ENCODE measurements around the gene NXT1.

NXT1 gene

GRCh38 chr20:23313271-23313670 lies 37.3 kb upstream of the NXT1 start:
- Histone ChIP-seq H2BK5ac (ENCODE audit: low read length) (no peak overlapping the region), H2BK12ac (ENCODE audit: low read length) (no peak overlapping the region), H3K9me3 (replicated peaks in 1 of 2; ENCODE audit: control insufficient read depth in 2 of 2, insufficient read depth in 1 of 2, low read depth in 1 of 2, low read length in 2 of 2) (no peaks in the 10 kb centered on the region), H3K4me1 (ENCODE audit: control insufficient read depth in 2 of 2, insufficient read depth in 1 of 2, low read depth in 1 of 2, low read length in 2 of 2) (no peaks in the 10 kb centered on the region), H2AFZ (ENCODE audit: low read length) (no peak overlapping the region), H2BK15ac (ENCODE audit: low read length) (no peak overlapping the region), H3K4me2 (ENCODE audit: insufficient read depth, low read length, poor library complexity, severe bottlenecking) (no peak overlapping the region), H4K91ac (ENCODE audit: low read depth, low read length, poor library complexity) (no peak overlapping the region), H3K27ac (replicated peaks; ENCODE audit: low read length) (no peak overlapping the region), H3K23ac (ENCODE audit: low read depth, low read length, poor library complexity) (no peak overlapping the region), H2BK120ac (ENCODE audit: low read depth, low read length) (no peak overlapping the region), H3K36me3 (replicated peaks in 1 of 2; ENCODE audit: control insufficient read depth in 2 of 2, insufficient read depth in 2 of 2, low read length in 2 of 2) (no peaks in the 10 kb centered on the region), H4K8ac (ENCODE audit: low read depth, low read length) (no peak overlapping the region), H3K79me1 (ENCODE audit: low read depth, low read length) (no peaks in the 10 kb centered on the region), H2AK5ac (ENCODE audit: low read depth, low read length) (no peak overlapping the region), H3K18ac (ENCODE audit: low read length) (no peak overlapping the region), H3K4ac (ENCODE audit: low read length) (no peak overlapping the region), H3K4me3 (ENCODE audit: low read length in 2 of 2) (no peak overlapping the region), H3K27me3 (ENCODE audit: control insufficient read depth in 3 of 3, insufficient read depth in 3 of 3, low read depth in 1 of 3, low read length in 3 of 3) (no peaks in the 10 kb centered on the region), H3K9ac (ENCODE audit: low read depth, low read length, poor library complexity) (no peak overlapping the region), H3K14ac (ENCODE audit: low read length) (no peak overlapping the region)
- WGBS, 2 donors (ENCODE audit: extremely low coverage in 2 of 2, insufficient read length in 2 of 2, insufficient replicate concordance in 1 of 2) = no CpG with 5 or more reads among the region's 1 CpG
- no peak for DNase-seq (ENCODE audit: low spot score)

GRCh38 chr20:23314699-23315098 lies 35.9 kb upstream of the NXT1 start:
- Histone ChIP-seq H3K4me3 (ENCODE audit: low read length in 2 of 2) (no peak overlapping the region), H3K27me3 (ENCODE audit: control insufficient read depth in 3 of 3, insufficient read depth in 3 of 3, low read depth in 1 of 3, low read length in 3 of 3) (no peaks in the 10 kb centered on the region), H3K18ac (ENCODE audit: low read length) (no peak overlapping the region), H3K14ac (ENCODE audit: low read length) (no peak overlapping the region), H2BK15ac (ENCODE audit: low read length) (no peak overlapping the region), H2BK120ac (ENCODE audit: low read depth, low read length) (no peak overlapping the region), H3K36me3 (replicated peaks in 1 of 2; ENCODE audit: control insufficient read depth in 2 of 2, insufficient read depth in 2 of 2, low read length in 2 of 2) (no peaks in the 10 kb centered on the region), H3K4me2 (ENCODE audit: insufficient read depth, low read length, poor library complexity, severe bottlenecking) (no peak overlapping the region), H3K27ac (replicated peaks; ENCODE audit: low read length) (no peak overlapping the region), H3K9ac (ENCODE audit: low read depth, low read length, poor library complexity) (no peak overlapping the region), H4K91ac (ENCODE audit: low read depth, low read length, poor library complexity) (no peak overlapping the region), H3K4ac (ENCODE audit: low read length) (no peak overlapping the region), H3K4me1 (ENCODE audit: control insufficient read depth in 2 of 2, insufficient read depth in 1 of 2, low read depth in 1 of 2, low read length in 2 of 2) (no peaks in the 10 kb centered on the region), H4K8ac (ENCODE audit: low read depth, low read length) (no peak overlapping the region), H2BK5ac (ENCODE audit: low read length) (no peak overlapping the region), H2AFZ (ENCODE audit: low read length) (no peak overlapping the region), H3K9me3 (replicated peaks in 1 of 2; ENCODE audit: control insufficient read depth in 2 of 2, insufficient read depth in 1 of 2, low read depth in 1 of 2, low read length in 2 of 2) (no peaks in the 10 kb centered on the region), H2BK12ac (ENCODE audit: low read length) (no peak overlapping the region), H3K23ac (ENCODE audit: low read depth, low read length, poor library complexity) (no peak overlapping the region), H3K79me1 (ENCODE audit: low read depth, low read length) (no peaks in the 10 kb centered on the region), H2AK5ac (ENCODE audit: low read depth, low read length) (no peak overlapping the region)
- no CpG with 5 or more reads among the region's 5 CpGs for WGBS, 2 donors (ENCODE audit: extremely low coverage in 2 of 2, insufficient read length in 2 of 2, insufficient replicate concordance in 1 of 2)
- DNase-seq (ENCODE audit: low spot score) = no peak

- Histone ChIP-seq H3K9ac (ENCODE audit: low read depth, low read length, poor library complexity) (no peak overlapping the region), H2AK5ac (ENCODE audit: low read depth, low read length) (no peak overlapping the region), H2BK15ac (ENCODE audit: low read length) (no peak overlapping the region), H3K4me3 (ENCODE audit: low read length in 2 of 2) (no peak overlapping the region), H2AFZ (ENCODE audit: low read length) (no peak overlapping the region), H3K18ac (ENCODE audit: low read length) (no peak overlapping the region), H2BK120ac (ENCODE audit: low read depth, low read length) (no peak overlapping the region), H3K9me3 (replicated peaks in 1 of 2; ENCODE audit: control insufficient read depth in 2 of 2, insufficient read depth in 1 of 2, low read depth in 1 of 2, low read length in 2 of 2) (no peaks in the 10 kb centered on the region), H2BK5ac (ENCODE audit: low read length) (no peak overlapping the region), H4K8ac (ENCODE audit: low read depth, low read length) (no peak overlapping the region), H3K4me1 (ENCODE audit: control insufficient read depth in 2 of 2, insufficient read depth in 1 of 2, low read depth in 1 of 2, low read length in 2 of 2) (no peaks in the 10 kb centered on the region), H3K27me3 (ENCODE audit: control insufficient read depth in 3 of 3, insufficient read depth in 3 of 3, low read depth in 1 of 3, low read length in 3 of 3) (no peaks in the 10 kb centered on the region), H3K79me1 (ENCODE audit: low read depth, low read length) (no peaks in the 10 kb centered on the region), H3K14ac (ENCODE audit: low read length) (no peak overlapping the region), H3K27ac (replicated peaks; ENCODE audit: low read length) (no peak overlapping the region), H3K36me3 (replicated peaks in 1 of 2; ENCODE audit: control insufficient read depth in 2 of 2, insufficient read depth in 2 of 2, low read length in 2 of 2) (no peaks in the 10 kb centered on the region), H3K4ac (ENCODE audit: low read length) (no peak overlapping the region), H3K4me2 (ENCODE audit: insufficient read depth, low read length, poor library complexity, severe bottlenecking) (no peak overlapping the region), H3K23ac (ENCODE audit: low read depth, low read length, poor library complexity) (no peak overlapping the region), H2BK12ac (ENCODE audit: low read length) (no peak overlapping the region), H4K91ac (ENCODE audit: low read depth, low read length, poor library complexity) (no peak overlapping the region)
- no CpG with 5 or more reads among the region's 9 CpGs for WGBS, 2 donors (ENCODE audit: extremely low coverage in 2 of 2, insufficient read length in 2 of 2, insufficient replicate concordance in 1 of 2)
- DNase-seq (ENCODE audit: low spot score) = no peak
Observed at GRCh38 chr20:23315099-23315498, 35.5 kb upstream of the NXT1 start.

GRCh38 chr20:23316626-23317025 lies 34.0 kb upstream of the NXT1 start:
- H3K9ac ChIP-seq (ENCODE audit: low read depth, low read length, poor library complexity) = no peak overlapping the region
- no peak overlapping the region for H2BK120ac ChIP-seq (ENCODE audit: low read depth, low read length)
- no peak overlapping the region for H2AK5ac ChIP-seq (ENCODE audit: low read depth, low read length)
- H2AFZ ChIP-seq (ENCODE audit: low read length) = no peak overlapping the region
- WGBS, 2 donors (ENCODE audit: extremely low coverage in 2 of 2, insufficient read length in 2 of 2, insufficient replicate concordance in 1 of 2) = no CpG with 5 or more reads among the region's 3 CpGs
- no peak overlapping the region for H4K91ac ChIP-seq (ENCODE audit: low read depth, low read length, poor library complexity)
- no peaks in the 10 kb centered on the region for H3K79me1 ChIP-seq (ENCODE audit: low read depth, low read length)
- H3K27me3 ChIP-seq (ENCODE audit: control insufficient read depth in 3 of 3, insufficient read depth in 3 of 3, low read depth in 1 of 3, low read length in 3 of 3) = no peaks in the 10 kb centered on the region
- H2BK15ac ChIP-seq (ENCODE audit: low read length) = no peak overlapping the region
- H3K18ac ChIP-seq (ENCODE audit: low read length) = no peak overlapping the region
- no peak overlapping the region for H3K4ac ChIP-seq (ENCODE audit: low read length)
- no peak overlapping the region for H3K27ac ChIP-seq (replicated peaks; ENCODE audit: low read length)
- no peak overlapping the region for H3K14ac ChIP-seq (ENCODE audit: low read length)
- no peaks in the 10 kb centered on the region for H3K4me1 ChIP-seq (ENCODE audit: control insufficient read depth in 2 of 2, insufficient read depth in 1 of 2, low read depth in 1 of 2, low read length in 2 of 2)
- no peak overlapping the region for H3K4me2 ChIP-seq (ENCODE audit: insufficient read depth, low read length, poor library complexity, severe bottlenecking)
- no peaks in the 10 kb centered on the region for H3K36me3 ChIP-seq (replicated peaks in 1 of 2; ENCODE audit: control insufficient read depth in 2 of 2, insufficient read depth in 2 of 2, low read length in 2 of 2)
- H4K8ac ChIP-seq (ENCODE audit: low read depth, low read length) = no peak overlapping the region
- no peaks in the 10 kb centered on the region for H3K9me3 ChIP-seq (replicated peaks in 1 of 2; ENCODE audit: control insufficient read depth in 2 of 2, insufficient read depth in 1 of 2, low read depth in 1 of 2, low read length in 2 of 2)
- H2BK5ac ChIP-seq (ENCODE audit: low read length) = no peak overlapping the region
- H3K23ac ChIP-seq (ENCODE audit: low read depth, low read length, poor library complexity) = no peak overlapping the region
- no peak overlapping the region for H2BK12ac ChIP-seq (ENCODE audit: low read length)
- DNase-seq (ENCODE audit: low spot score) = no peak
- H3K4me3 ChIP-seq (ENCODE audit: low read length in 2 of 2) = no peak overlapping the region
